SK-N-MC (cell line): ENCODE data around the gene WBP4.

Experiments
- DNase-seq: peaks from one replicate; pipeline ENCODE4 v3.0.0-alpha.2; 2011; ENCODE audit warnings: low read depth, low spot score
- H3K27ac ChIP-seq: fragments of 200-600 bp; sonication (generic); 2 replicates; pipeline ENCODE4 v1.5.1; 2016; ENCODE audit warnings: mixed run types
- H3K36me3 ChIP-seq: fragments of 200-600 bp; sonication (generic); 2 replicates; pipeline ENCODE4 v1.6.1; 2017; ENCODE audit warnings: antibody characterized with exemption, low read length, mixed read lengths; ENCODE audit not compliant: insufficient read depth
- H3K4me3 ChIP-seq: fragments of 200-600 bp; sonication (generic); 2 replicates; pipeline ENCODE4 v1.5.1; 2016
- H3K9ac ChIP-seq: fragments of 200-600 bp; sonication (generic); 2 replicates; pipeline ENCODE4 v1.8.0; 2017; ENCODE audit warnings: mixed run types, mixed read lengths; ENCODE audit not compliant: insufficient read length
- H3K9me3 ChIP-seq: fragments of 200-600 bp; sonication (generic); 2 replicates; pipeline ENCODE4 v1.6.1; 2017; ENCODE audit warnings: low read depth, mild to moderate bottlenecking, antibody characterized with exemption, low read length, moderate library complexity, mixed read lengths
- EZH2 ChIP-seq: fragments of 200-600 bp; sonication (generic); IDR thresholded peaks from one replicate; pipeline ENCODE4 v1.6.1; 2017; ENCODE audit warnings: antibody characterized with exemption
- FOXP2 ChIP-seq: optimal IDR thresholded peaks from 2 replicates; pipeline ENCODE3; 2011; ENCODE audit warnings: mild to moderate bottlenecking, moderate library complexity; ENCODE audit not compliant: insufficient read depth; ENCODE audit errors: extremely low read length, control extremely low read depth
- POLR2AphosphoS5 ChIP-seq: IDR thresholded peaks from 2 replicates; pipeline ENCODE4 v1.6.1; 2012; ENCODE audit warnings: mild to moderate bottlenecking, low read depth, low read length, borderline replicate concordance

The WBP4 gene, protein sequence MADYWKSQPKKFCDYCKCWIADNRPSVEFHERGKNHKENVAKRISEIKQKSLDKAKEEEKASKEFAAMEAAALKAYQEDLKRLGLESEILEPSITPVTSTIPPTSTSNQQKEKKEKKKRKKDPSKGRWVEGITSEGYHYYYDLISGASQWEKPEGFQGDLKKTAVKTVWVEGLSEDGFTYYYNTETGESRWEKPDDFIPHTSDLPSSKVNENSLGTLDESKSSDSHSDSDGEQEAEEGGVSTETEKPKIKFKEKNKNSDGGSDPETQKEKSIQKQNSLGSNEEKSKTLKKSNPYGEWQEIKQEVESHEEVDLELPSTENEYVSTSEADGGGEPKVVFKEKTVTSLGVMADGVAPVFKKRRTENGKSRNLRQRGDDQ

GRCh38 chr13:41061075-41061913 lies at the start of gene WBP4:
WBP4 (plus strand) TSS chr13:41061509; CDS start chr13:41061674, 165 bp downstream.
- H3K36me3 ChIP-seq = peaks cover 24% of the 10 kb centered on the region
- TF ChIP-seq EZH2 (no peak), FOXP2 (no peak), POLR2AphosphoS5 (peak; percentile 86)
- peak within 1 kb of the TSS; percentile 85 for H3K9ac ChIP-seq
- H3K27ac ChIP-seq = peak within 1 kb of the TSS; percentile 99
- H3K9me3 ChIP-seq = no peaks in the 10 kb centered on the region
- peak; percentile 72 for DNase-seq
- peak within 1 kb of the TSS; percentile 87 for H3K4me3 ChIP-seq

- H3K36me3 ChIP-seq = 0 out of 2 replicates have a peak, but pooled peaks cover 4% of the 10 kb centered on the region
- H3K9me3 ChIP-seq = no peaks in the 10 kb centered on the region
- H3K9ac ChIP-seq = no peak overlapping the region
- TF ChIP-seq EZH2 = no peak
- no peak for TF ChIP-seq POLR2AphosphoS5
- TF ChIP-seq FOXP2 = no peak
- DNase-seq = no peak
- no peak overlapping the region for H3K27ac ChIP-seq
- H3K4me3 ChIP-seq = no peak overlapping the region
These were observed 48.8 kb upstream of the WBP4 start for GRCh38 chr13:41012536-41012935.

DNA sequence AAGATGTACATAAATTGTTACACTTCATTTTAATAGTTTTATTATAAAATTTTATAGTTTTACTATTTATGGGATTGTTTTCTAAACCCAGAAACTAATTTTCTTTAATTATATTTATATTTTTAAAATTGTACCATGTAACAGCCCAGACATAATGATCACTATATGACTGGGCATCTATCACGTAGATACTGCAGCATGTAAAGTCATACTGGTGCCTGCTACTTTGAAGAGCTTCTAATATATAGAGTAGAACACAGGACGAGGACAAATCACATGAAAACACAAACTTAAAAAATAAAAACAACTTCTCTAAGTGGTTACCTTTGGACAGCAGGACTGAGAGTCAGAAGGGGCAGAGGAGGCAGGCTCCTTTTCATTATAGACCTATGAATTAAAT lies 47.5 kb upstream of the WBP4 start:
- Histone ChIP-seq H3K4me3 (no peak overlapping the region), H3K9ac (no peak overlapping the region), H3K9me3 (no peaks in the 10 kb centered on the region), H3K27ac (no peak overlapping the region), H3K36me3 (no peaks in the 10 kb centered on the region)
- TF ChIP-seq EZH2 (no peak), POLR2AphosphoS5 (no peak), FOXP2 (no peak)
- no peak for DNase-seq

DNA sequence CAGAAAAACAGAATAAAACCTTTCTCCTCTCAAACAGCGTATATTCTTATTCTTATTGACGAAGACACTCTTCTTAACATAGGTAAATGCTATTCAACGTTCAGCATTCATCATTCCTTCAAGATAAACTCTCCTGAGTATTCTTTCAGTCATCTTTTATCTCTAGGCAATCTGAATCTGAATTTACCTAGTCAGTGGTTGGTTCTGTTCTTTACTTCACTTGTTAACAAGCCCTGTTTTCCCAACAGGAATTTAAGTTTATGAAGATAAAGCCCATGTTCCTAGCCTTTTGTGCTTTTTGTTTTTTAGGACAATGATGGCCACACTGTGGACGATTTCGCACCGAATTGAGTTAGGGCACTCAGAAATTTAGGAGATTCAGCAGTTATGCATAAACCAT lies 45.4 kb upstream of the WBP4 start:
- Histone ChIP-seq H3K27ac (no peak overlapping the region), H3K36me3 (no peaks in the 10 kb centered on the region)

DNA sequence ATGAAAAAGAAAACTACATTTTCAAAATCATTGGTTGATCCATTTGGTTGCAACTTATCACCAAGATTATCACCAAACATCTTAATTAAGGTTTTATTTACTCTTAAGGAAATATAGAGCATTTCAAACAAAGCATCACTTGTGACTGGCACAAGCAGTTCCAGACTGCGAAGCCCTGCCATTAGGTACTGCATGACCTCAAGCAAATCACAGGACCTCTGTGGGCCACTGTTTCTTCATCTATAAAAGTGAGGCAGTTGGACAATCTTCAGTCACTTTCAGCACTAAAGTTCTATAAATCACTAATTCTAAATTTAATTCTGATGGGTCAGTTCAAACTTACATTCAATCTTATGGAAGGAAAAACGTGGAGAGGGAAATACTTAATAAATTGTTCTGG lies 44.1 kb upstream of the WBP4 start:
- Histone ChIP-seq H3K9me3 (no peaks in the 10 kb centered on the region), H3K4me3 (no peak overlapping the region), H3K27ac (no peak overlapping the region), H3K9ac (no peak overlapping the region), H3K36me3 (no peaks in the 10 kb centered on the region)
- TF ChIP-seq FOXP2 (no peak), POLR2AphosphoS5 (no peak), EZH2 (no peak)
- no peak for DNase-seq

More for the DNA sequence above, 45.4 kb upstream of the WBP4 start:
- no peak overlapping the region for H3K9ac ChIP-seq
- no peak for DNase-seq
- TF ChIP-seq POLR2AphosphoS5 (no peak), FOXP2 (no peak), EZH2 (no peak)
- no peaks in the 10 kb centered on the region for H3K9me3 ChIP-seq
- no peak overlapping the region for H3K4me3 ChIP-seq

GRCh38 chr13:41017817-41018601 lies 43.3 kb upstream of the WBP4 start:
- H3K27ac ChIP-seq = no peak overlapping the region
- no peaks in the 10 kb centered on the region for H3K36me3 ChIP-seq
- no peak for DNase-seq
- no peak overlapping the region for H3K9ac ChIP-seq
- TF ChIP-seq EZH2 = no peak
- TF ChIP-seq FOXP2 = no peak
- no peak overlapping the region for H3K4me3 ChIP-seq
- no peaks in the 10 kb centered on the region for H3K9me3 ChIP-seq

DNA sequence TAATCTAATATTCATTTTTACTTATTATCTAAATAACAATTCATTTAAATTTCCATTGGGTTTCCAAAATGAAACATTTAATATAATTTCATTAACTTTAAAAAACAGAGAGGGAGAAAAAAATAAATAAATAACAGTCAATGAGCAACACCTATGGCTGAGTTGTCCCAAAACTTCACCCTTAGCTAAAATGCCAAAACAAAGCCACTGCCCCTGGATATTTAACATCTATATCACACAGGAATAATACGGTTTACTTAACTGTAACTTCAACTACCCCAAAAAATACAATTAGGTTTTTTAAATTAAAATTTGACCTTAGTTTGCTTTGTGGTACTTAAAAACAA lies 42.7 kb upstream of the WBP4 start:
- Histone ChIP-seq H3K4me3 (no peak overlapping the region), H3K27ac (no peak overlapping the region), H3K9ac (no peak overlapping the region), H3K9me3 (no peaks in the 10 kb centered on the region), H3K36me3 (no peaks in the 10 kb centered on the region)
- TF ChIP-seq EZH2 (no peak), FOXP2 (no peak), POLR2AphosphoS5 (no peak)
- no peak for DNase-seq

DNA sequence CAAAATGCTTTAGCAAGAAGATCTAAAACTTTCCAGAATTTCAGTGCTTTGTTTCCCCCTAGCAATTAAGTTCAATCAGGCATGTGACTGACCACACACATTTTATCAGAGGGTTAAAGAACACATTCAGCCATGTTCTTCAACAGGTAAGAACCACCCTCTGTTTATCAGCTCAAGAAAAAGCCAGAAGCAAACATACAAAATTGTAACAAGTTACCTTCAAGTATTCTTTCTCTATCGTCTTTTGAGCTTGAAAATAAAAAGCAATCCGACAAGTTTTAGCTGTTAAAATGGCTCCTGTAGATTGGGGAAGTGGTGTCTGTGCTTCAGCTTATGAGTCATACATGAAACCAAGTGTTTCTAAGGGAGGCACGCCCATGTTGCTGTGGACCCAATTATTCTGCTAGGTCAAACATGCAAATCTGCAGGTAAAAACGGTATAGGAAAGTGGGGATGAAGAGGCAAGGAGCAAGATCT lies 42.3 kb upstream of the WBP4 start, which contains the start of gene ELF1:
TSS of gene ELF1 (minus strand) at position 306 of the 477 bp plus-strand sequence. CDS start 37,262 bp downstream, outside the sequence.
- Histone ChIP-seq H3K36me3 (no peaks in the 10 kb centered on the region), H3K27ac (0 out of 2 replicates have a peak within 1 kb of the TSS, but pooled peaks have one; percentile 34), H3K9me3 (no peaks in the 10 kb centered on the region), H3K4me3 (no peak within 1 kb of the TSS), H3K9ac (no peak within 1 kb of the TSS)
- DNase-seq = no peak
- TF ChIP-seq POLR2AphosphoS5 (no peak), EZH2 (no peak), FOXP2 (no peak)
